Naive thymus-derived CD4-positive, alpha-beta T cell (primary cell): ENCODE data around the gene MVD. TPM values are rescaled to one million over a fixed set of nuclear protein-coding genes. Genes with fewer than 3 reads are reported as not detected.

Source experiments
- ATAC-seq: fragments of 150-1000 bp; cut with Tn5 transposase; 2 replicates; pipeline ENCODE4 v1.10.0; 2021; ENCODE audit warnings: mild to moderate bottlenecking, moderate library complexity
- CTCF ChIA-PET: fragments of 350-600 bp; sonication (Branson Sonifier 250); formaldehyde crosslinking; loops from one replicate; lab custom pipeline; 2021; ENCODE audit warnings: antibody characterized with exemption; lab: Charles Lee
- POLR2A ChIA-PET: fragments of 350-600 bp; sonication (Branson Sonifier 250); formaldehyde crosslinking; loops from one replicate; lab custom pipeline; 2021; ENCODE audit warnings: antibody characterized with exemption, inconsistent platforms; lab: Charles Lee
- DNase-seq, 9 donors: peaks; one replicate each; pipeline versions ENCODE4 v3.0.0 to v3.0.0-alpha.2; 2020 to 2022; ENCODE audit warnings: mixed read lengths in 1 of 9
- H3K27ac ChIP-seq: one replicate; pipeline ENCODE4 v1.7.0; 2013; ENCODE audit warnings: mild to moderate bottlenecking, low read depth, low read length, moderate library complexity
- H3K27me3 ChIP-seq, 2 donors: one replicate each; pipeline ENCODE4 v1.7.0; 2013; ENCODE audit warnings: low read length in 2 of 2, mild to moderate bottlenecking in 2 of 2, moderate library complexity in 2 of 2; ENCODE audit not compliant: control insufficient read depth in 2 of 2, insufficient read depth in 2 of 2
- H3K36me3 ChIP-seq, 3 experiments: 1 replicate in 2 of 3; 2 replicates in 1 of 3; pipeline ENCODE4 v1.7.0; 2013; ENCODE audit warnings: low read length in 3 of 3, mild to moderate bottlenecking in 3 of 3, moderate library complexity in 1 of 3; ENCODE audit not compliant: insufficient read depth in 3 of 3, control insufficient read depth in 2 of 3
- H3K4me1 ChIP-seq, 2 donors: one replicate each; pipeline ENCODE4 v1.7.0; 2013; ENCODE audit warnings: low read length in 2 of 2, mild to moderate bottlenecking in 2 of 2, moderate library complexity in 1 of 2; ENCODE audit not compliant: control insufficient read depth in 2 of 2, insufficient read depth in 2 of 2
- H3K4me3 ChIP-seq: 2 replicates; pipeline ENCODE4 v1.7.0; 2013; ENCODE audit warnings: mild to moderate bottlenecking, low read length
- H3K9me3 ChIP-seq, 3 experiments: 1 replicate in 2 of 3; 2 replicates in 1 of 3; pipeline ENCODE4 v1.7.0; 2013; ENCODE audit warnings: low read length in 3 of 3; ENCODE audit not compliant: control insufficient read depth in 2 of 3
- H3K27ac Mint-ChIP-seq, 9 donors: one replicate each; pipeline ENCODE4 v1.8.0; 2020 to 2022; ENCODE audit warnings: mixed read lengths in 9 of 9, mild to moderate bottlenecking in 8 of 9, moderate library complexity in 5 of 9, inconsistent platforms in 2 of 9
- H3K27me3 Mint-ChIP-seq, 5 donors: one replicate each; pipeline ENCODE4 v1.8.0; 2021 to 2022; ENCODE audit warnings: mixed read lengths in 5 of 5, mild to moderate bottlenecking in 1 of 5
- H3K36me3 Mint-ChIP-seq, 5 donors: one replicate each; pipeline ENCODE4 v1.8.0; 2020 to 2022; ENCODE audit warnings: mixed read lengths in 5 of 5, mild to moderate bottlenecking in 3 of 5, inconsistent platforms in 1 of 5
- H3K4me1 Mint-ChIP-seq, 7 donors: one replicate each; pipeline ENCODE4 v1.8.0; 2020 to 2022; ENCODE audit warnings: mixed read lengths in 7 of 7, mild to moderate bottlenecking in 3 of 7, inconsistent platforms in 1 of 7
- H3K4me3 Mint-ChIP-seq, 10 donors: one replicate each; pipeline ENCODE4 v1.8.0; 2020 to 2022; ENCODE audit warnings: mild to moderate bottlenecking in 10 of 10, mixed read lengths in 10 of 10, moderate library complexity in 6 of 10, inconsistent platforms in 2 of 10
- H3K9me3 Mint-ChIP-seq, 11 donors: one replicate each; pipeline ENCODE4 v1.8.0; 2020 to 2022; ENCODE audit warnings: mixed read lengths in 11 of 11, mild to moderate bottlenecking in 4 of 11, inconsistent platforms in 1 of 11, moderate library complexity in 1 of 11
- intact Hi-C, 2 donors: fragments of 100-400 bp; cut with micrococcal nuclease; formaldehyde crosslinking; loops; one replicate each; pipeline ENCODE4 v1.15.1; 2023
- polyA plus RNA-seq, 2 donors: library from polyadenylated mRNA; unstranded; fragments of 300-500 nt; fragmentation: Illumina TruSeq; gene quantifications; one replicate each; pipeline ENCODE4 v1.2.3, GENCODE V29; 2021
- total RNA-seq, 6 experiments: library from RNA in 5 of 6; stranded (reverse) in 5 of 6; gene quantifications; 1 replicate in 5 of 6; 2 replicates in 1 of 6; pipeline ENCODE4 v1.2.3 and lab custom pipeline; 2021 to 2026

Gene MVD
- total and polyA plus RNA-seq, 7 experiments from 2014 or later: 12.9 to 66.9 (median 41.1) TPM

DNA sequence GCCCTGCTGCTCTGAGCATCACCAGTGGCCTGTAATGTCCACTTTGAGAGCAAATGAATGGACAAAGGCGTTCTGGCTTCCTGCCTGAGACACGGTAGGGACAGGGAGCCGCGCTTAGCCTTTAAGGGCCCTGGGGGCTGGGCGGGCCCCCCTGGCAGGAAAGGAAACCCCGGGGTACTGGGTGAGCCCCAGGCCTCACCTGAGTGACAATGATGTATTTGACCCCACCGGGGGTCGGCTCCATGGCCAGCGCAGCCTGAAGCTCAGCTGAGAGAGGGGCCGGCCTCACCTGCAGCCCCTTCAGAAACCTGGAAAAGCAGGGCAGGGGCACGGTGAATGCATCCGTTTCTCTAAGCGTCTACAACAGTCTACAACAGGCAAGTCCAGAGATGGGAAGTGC lies 9.8 kb downstream of the MVD start:
- H3K36me3 Mint-ChIP-seq: peaks cover 0 to 15% (median 1%) of the 10 kb centered on the region in 5 donors
- Histone ChIP-seq H3K4me3 (no peak overlapping the region), H3K9me3 (no peaks in the 10 kb centered on the region), H3K27me3 (no peaks in the 10 kb centered on the region), H3K27ac (peak overlapping the region; percentile 13), H3K4me1 (peaks cover 20 to 26% of the 10 kb centered on the region in 2 donors), H3K36me3 (peaks cover 0 to 48% (median 0%) of the 10 kb centered on the region in 3 experiments)
- peak overlapping the region in 1 of 10 donors; percentile 42 for H3K4me3 Mint-ChIP-seq
- CTCF ChIA-PET: interaction anchor here (1.2 kb wide), 1 partner anchor 52 kb away, joined by 4 read pairs; no protein-coding TSS in a partner anchor
- ATAC-seq (no peak), DNase-seq (no peak)
- H3K27ac Mint-ChIP-seq: peak overlapping the region in 6 of 9 donors; percentile 36 to 76 (median 66)
- POLR2A ChIA-PET: interaction anchor here (1.1 to 2.2 kb wide), 4 partner anchors 11 to 34 kb away, joined by 3 to 8 read pairs (median 4); no protein-coding TSS in a partner anchor
- H3K4me1 Mint-ChIP-seq: peaks cover 6 to 27% (median 13%) of the 10 kb centered on the region in 7 donors
- H3K9me3 Mint-ChIP-seq: no peaks in the 10 kb centered on the region
- intact Hi-C loops: no loop called here
- H3K27me3 Mint-ChIP-seq: no peaks in the 10 kb centered on the region

DNA sequence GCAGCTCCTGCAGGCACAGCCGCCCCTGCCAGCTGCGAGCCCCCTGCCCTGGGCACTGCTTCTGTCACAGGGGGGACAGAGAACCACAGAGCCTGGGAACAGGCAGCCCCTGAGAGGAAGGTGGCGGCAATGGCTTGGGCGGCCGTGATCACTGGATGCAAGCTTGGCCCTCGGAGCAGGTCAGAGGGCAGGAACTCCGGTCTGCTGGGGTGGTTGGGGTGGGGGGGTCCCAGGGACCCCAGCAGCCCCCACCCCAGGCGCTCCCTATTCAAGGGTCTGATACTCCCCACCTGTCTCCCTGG lies 10.2 kb downstream of the MVD start:
- intact Hi-C loops: no loop called here
- H3K36me3 Mint-ChIP-seq: peaks cover 0 to 15% (median 1%) of the 10 kb centered on the region in 5 donors
- no peaks in the 10 kb centered on the region for H3K9me3 Mint-ChIP-seq
- peaks cover 20 to 28% of the 10 kb centered on the region in 2 donors for H3K4me1 ChIP-seq
- ATAC-seq (no peak), DNase-seq (no peak)
- ChIA-PET POLR2A (interaction anchor here (1.9 to 2.2 kb wide), 2 partner anchors 11 to 34 kb away, joined by 4 to 8 read pairs; no protein-coding TSS in a partner anchor), CTCF (interaction anchor here (1.2 kb wide), 1 partner anchor 53 kb away, joined by 4 read pairs; no protein-coding TSS in a partner anchor)
- peaks cover 6 to 27% (median 13%) of the 10 kb centered on the region in 7 donors for H3K4me1 Mint-ChIP-seq
- peak overlapping the region in 5 of 9 donors; percentile 46 to 76 (median 69) for H3K27ac Mint-ChIP-seq
- no peaks in the 10 kb centered on the region for H3K27me3 ChIP-seq
- H3K27ac ChIP-seq: peak overlapping the region; percentile 84
- H3K36me3 ChIP-seq: peaks cover 0 to 48% (median 0%) of the 10 kb centered on the region in 3 experiments
- H3K4me3 Mint-ChIP-seq: peak overlapping the region in 1 of 10 donors; percentile 42
- no peak overlapping the region for H3K4me3 ChIP-seq
- H3K27me3 Mint-ChIP-seq: no peaks in the 10 kb centered on the region
- H3K9me3 ChIP-seq: no peaks in the 10 kb centered on the region

DNA sequence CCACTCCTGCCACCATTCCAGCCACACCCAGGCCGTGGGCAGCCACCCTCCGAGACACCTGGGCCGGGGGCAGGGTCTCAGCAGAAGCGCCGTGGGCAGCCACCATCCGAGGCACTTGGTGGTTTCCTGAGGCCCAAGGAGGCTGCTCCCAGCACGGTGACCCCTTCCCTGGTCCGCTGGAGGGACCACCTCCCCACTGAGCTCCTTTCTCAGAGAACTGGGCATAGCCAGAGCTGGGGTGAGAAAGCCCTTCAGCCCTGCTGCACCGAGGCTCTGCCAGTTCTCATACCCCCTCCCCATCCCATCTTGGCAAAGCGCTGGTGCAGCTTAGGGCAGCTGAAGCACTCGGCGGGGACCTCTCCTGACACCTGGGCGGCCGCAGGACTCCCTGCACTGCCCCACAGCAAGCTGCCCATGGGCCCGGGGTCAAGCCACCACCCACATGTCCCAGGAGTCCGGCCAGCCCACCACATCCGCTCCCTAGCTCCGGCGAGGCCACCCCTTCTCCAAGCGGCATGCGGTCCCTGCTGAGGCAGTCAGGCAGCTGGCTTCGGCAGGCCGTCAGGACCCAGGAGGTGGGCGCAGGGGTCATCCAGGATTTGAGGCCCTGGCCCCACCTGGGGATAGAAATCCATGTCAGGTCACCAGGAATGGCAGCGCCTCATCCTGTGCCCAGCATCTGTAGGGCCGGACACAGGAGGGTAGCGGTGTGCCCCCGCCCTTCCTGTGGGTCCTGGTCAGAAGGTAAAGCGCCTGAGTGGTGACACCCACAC lies 10.7 kb downstream of the MVD start:
- intact Hi-C loops: loop anchor here (1.0 to 2.0 kb wide), 11 partner anchors 11 to 199 kb away; partner anchors contain the start of genes MVD (in 2 of the 2), SNAI3 (in 2 of the 2), ZC3H18 (in 2 of the 2) and CTU2 (in 1 of the 2)
- Histone ChIP-seq H3K4me3 (no peak overlapping the region), H3K36me3 (peaks cover 0 to 45% (median 0%) of the 10 kb centered on the region in 3 experiments), H3K27me3 (no peaks in the 10 kb centered on the region), H3K9me3 (no peaks in the 10 kb centered on the region), H3K27ac (peak overlapping the region; percentile 84), H3K4me1 (peaks cover 20 to 28% of the 10 kb centered on the region in 2 donors)
- POLR2A ChIA-PET: interaction anchor here (1.2 to 2.2 kb wide), 3 partner anchors 11 to 35 kb away, joined by 4 to 8 read pairs (median 4); partner anchors contain the start of gene MVD
- peak overlapping the region in 6 of 9 donors; percentile 24 to 98 (median 84) for H3K27ac Mint-ChIP-seq
- no peaks in the 10 kb centered on the region for H3K27me3 Mint-ChIP-seq
- H3K9me3 Mint-ChIP-seq: no peaks in the 10 kb centered on the region
- no peak for DNase-seq
- peaks cover 0 to 15% (median 1%) of the 10 kb centered on the region in 5 donors for H3K36me3 Mint-ChIP-seq
- CTCF ChIA-PET: interaction anchor here (1.2 kb wide), 1 partner anchor 53 kb away, joined by 4 read pairs; no protein-coding TSS in a partner anchor
- peaks cover 6 to 27% (median 13%) of the 10 kb centered on the region in 7 donors for H3K4me1 Mint-ChIP-seq
- peak overlapping the region in 4 of 10 donors; percentile 53 to 91 (median 68) for H3K4me3 Mint-ChIP-seq
- ATAC-seq: no peak

DNA sequence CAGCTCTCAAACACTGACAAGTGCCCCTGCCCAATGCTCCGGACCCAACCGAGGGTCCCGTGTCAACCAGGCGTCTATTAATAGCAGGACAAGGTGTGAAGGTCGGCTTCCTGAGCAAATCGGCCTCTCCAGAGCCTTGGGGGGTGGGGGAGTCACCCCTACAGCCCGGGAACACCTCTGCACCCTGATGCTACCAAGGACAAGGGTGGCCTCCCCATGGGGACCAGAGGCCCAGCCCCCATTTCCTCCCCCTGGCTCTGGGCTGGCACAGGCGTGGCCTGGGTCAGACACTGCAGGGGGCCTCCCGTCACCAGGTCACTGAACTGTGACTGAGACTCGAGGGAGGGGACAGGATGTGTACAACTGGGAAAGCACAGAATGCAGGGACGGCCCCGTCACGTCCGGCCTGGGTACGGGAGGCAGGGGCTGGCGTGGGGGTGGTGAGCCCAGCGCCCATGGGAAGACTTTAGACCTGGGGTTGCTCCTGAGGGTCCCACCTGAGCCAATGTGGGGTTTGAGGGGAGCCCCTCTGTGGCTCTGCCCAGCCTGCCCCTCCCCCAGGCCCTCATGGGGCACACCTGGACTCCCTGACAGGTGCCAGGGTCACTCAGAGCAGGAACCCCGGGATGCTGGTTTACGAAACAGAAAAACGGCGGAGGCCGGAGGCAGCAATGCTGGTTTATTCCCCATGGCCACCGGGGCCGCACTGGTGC lies 11.5 kb downstream of the MVD start:
- peak overlapping the region; percentile 84 for H3K27ac ChIP-seq
- H3K4me3 ChIP-seq: peak overlapping the region; percentile 78
- H3K9me3 ChIP-seq: no peaks in the 10 kb centered on the region
- H3K4me1 Mint-ChIP-seq: peaks cover 6 to 27% (median 13%) of the 10 kb centered on the region in 7 donors
- intact Hi-C loops: loop anchor here (1.0 to 2.0 kb wide), 11 partner anchors 12 to 199 kb away; partner anchors contain the start of genes MVD (in 2 of the 2), SNAI3 (in 2 of the 2), ZC3H18 (in 2 of the 2) and CTU2 (in 1 of the 2)
- H3K36me3 ChIP-seq: peaks cover 0 to 41% (median 0%) of the 10 kb centered on the region in 3 experiments
- peak overlapping the region; percentile 81 to 98 (median 88) for H3K27ac Mint-ChIP-seq
- no peaks in the 10 kb centered on the region for H3K27me3 Mint-ChIP-seq
- ATAC-seq: peak; percentile 81
- peaks cover 0 to 15% (median 1%) of the 10 kb centered on the region in 5 donors for H3K36me3 Mint-ChIP-seq
- H3K4me3 Mint-ChIP-seq: peak overlapping the region; percentile 84 to 93 (median 90)
- H3K27me3 ChIP-seq: no peaks in the 10 kb centered on the region
- peak in 8 of 9 donors; percentile 46 to 76 (median 64) for DNase-seq
- ChIA-PET CTCF (no interaction called here), POLR2A (interaction anchor here (0.6 to 3.0 kb wide), 6 partner anchors 10 to 143 kb away, joined by 3 to 13 read pairs (median 4); partner anchors contain the start of gene MVD)
- H3K4me1 ChIP-seq: peaks cover 20 to 28% of the 10 kb centered on the region in 2 donors
- no peaks in the 10 kb centered on the region for H3K9me3 Mint-ChIP-seq

DNA sequence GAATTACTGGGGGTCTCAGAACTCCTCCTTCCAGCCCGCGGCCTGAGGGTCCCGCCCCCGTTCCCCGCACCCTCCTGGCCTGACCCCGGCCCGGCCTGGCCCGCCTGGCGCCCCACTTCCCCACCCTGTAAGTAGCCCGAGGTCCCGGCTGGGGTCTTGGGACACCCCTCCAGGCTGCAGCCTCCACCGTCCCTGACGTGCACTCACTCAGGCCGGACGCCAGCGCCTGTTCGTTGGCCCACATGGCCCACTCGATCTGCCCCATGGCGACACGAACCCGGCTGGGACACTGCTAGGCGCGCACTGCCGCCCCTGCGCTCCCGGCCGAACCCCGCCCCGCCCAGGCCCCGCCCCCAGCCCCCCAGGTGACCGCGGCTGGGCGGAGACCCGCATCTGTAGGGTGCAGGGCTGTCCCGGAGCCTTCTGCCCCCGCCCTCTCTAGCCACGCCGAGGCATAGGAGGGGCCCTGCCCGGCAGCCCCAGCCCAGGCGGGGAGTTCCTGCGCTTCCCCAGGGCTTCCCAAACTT lies 12.1 kb downstream of the MVD start, which contains the start of gene CYBA:
Gene CYBA, minus strand, starts transcription at position 305 of the 527 bp plus-strand sequence. Its CDS starts 40 bp downstream, at position 265.
- Mint-ChIP-seq H3K4me1 (peaks cover 6 to 27% (median 13%) of the 10 kb centered on the region in 7 donors), H3K36me3 (peaks cover 0 to 15% (median 1%) of the 10 kb centered on the region in 5 donors), H3K4me3 (peak within 1 kb of the TSS; percentile 84 to 93 (median 90)), H3K27ac (peak within 1 kb of the TSS; percentile 82 to 98 (median 91)), H3K27me3 (no peaks in the 10 kb centered on the region), H3K9me3 (no peaks in the 10 kb centered on the region)
- ChIA-PET CTCF (interaction anchor here (0.7 to 1.0 kb wide), 2 partner anchors 9 to 34 kb away, joined by 3 read pairs; no protein-coding TSS in a partner anchor), POLR2A (interaction anchor here (0.6 to 3.7 kb wide), 10 partner anchors 9 to 144 kb away, joined by 3 to 13 read pairs (median 5); partner anchors contain the start of genes IL17C and MVD)
- no peaks in the 10 kb centered on the region for H3K27me3 ChIP-seq
- DNase-seq (peak; percentile 54 to 88 (median 68)), ATAC-seq (peak; percentile 92)
- no peaks in the 10 kb centered on the region for H3K9me3 ChIP-seq
- H3K4me3 ChIP-seq: peak within 1 kb of the TSS; percentile 78
- peaks cover 20 to 28% of the 10 kb centered on the region in 2 donors for H3K4me1 ChIP-seq
- H3K36me3 ChIP-seq: peaks cover 0 to 44% (median 0%) of the 10 kb centered on the region in 3 experiments
- H3K27ac ChIP-seq: peak within 1 kb of the TSS; percentile 84
- intact Hi-C loops: loop anchor here (1.0 to 2.0 kb wide), 12 partner anchors 12 to 198 kb away; partner anchors contain the start of genes MVD (in 2 of the 2), SNAI3 (in 2 of the 2), ZC3H18 (in 2 of the 2) and CTU2 (in 1 of the 2)
